Ovary (tissue), 9 donors: ENCODE data around the gene TMIE. TPM values are rescaled to one million over a fixed set of nuclear protein-coding genes. Genes with fewer than 3 reads are reported as not detected.

ENCODE experiments used
- DNase-seq, 5 donors: peaks; one replicate each; pipeline ENCODE4 v3.0.0-alpha.2; 2019 to 2020
- H3K27ac ChIP-seq, 2 donors: fragments of 200-600 bp; one replicate each; pipeline versions ENCODE4 v1.5.1 to v1.8.0; 2019 to 2022
- H3K27me3 ChIP-seq: fragments of 200-600 bp; one replicate; pipeline ENCODE4 v1.8.0; 2022
- H3K36me3 ChIP-seq: fragments of 200-600 bp; sonication (generic); one replicate; pipeline ENCODE4 v1.5.1; 2019
- H3K4me1 ChIP-seq: one replicate; pipeline ENCODE4 v1.8.1; 2013; ENCODE audit warnings: mild to moderate bottlenecking, moderate library complexity; ENCODE audit not compliant: insufficient read depth
- H3K4me3 ChIP-seq: fragments of 200-600 bp; sonication (generic); one replicate; pipeline ENCODE4 v1.5.1; 2017
- H3K9me3 ChIP-seq, 2 donors: fragments of 200-600 bp in 1 of 2; sonication (generic) in 1 of 2; one replicate each; pipeline versions ENCODE4 v1.5.1 to v1.8.1; 2013 to 2019; ENCODE audit warnings: mild to moderate bottlenecking in 1 of 2, moderate library complexity in 1 of 2
- EP300 ChIP-seq: sonication (generic); formaldehyde crosslinking; IDR thresholded peaks from one replicate; pipeline ENCODE4 v1.6.1; 2017; ENCODE audit warnings: antibody characterized with exemption
- POLR2A ChIP-seq: fragments of 450-650 bp; IDR thresholded peaks from one replicate; pipeline ENCODE4 v1.6.1; 2017; ENCODE audit warnings: antibody characterized with exemption, mild to moderate bottlenecking, moderate library complexity
- WGBS, 3 donors: extraction: QIAGEN DNeasy Blood & Tissue Kit in 1 of 3; methylation state at CpG; one replicate each; pipeline versions ENCODE4 v1.1.5 to v1.1.7; 2013 to 2017; 5-methylcytosine and 5-hydroxymethylcytosine counted together
- intact Hi-C, 4 donors: fragments of 100-400 bp; cut with DNase I; formaldehyde crosslinking; loops; one replicate each; pipeline versions ENCODE4 v1.11.0 to v1.15.1; 2022 to 2023
- polyA plus RNA-seq, 2 donors: library from polyadenylated mRNA; stranded (reverse); fragments of 200-250 nt in 1 of 2; fragments of 350-450 nt in 1 of 2; fragmentation: Illumina TruSeq in 1 of 2; extraction: RNeasy Lipid Tissue Mini Kit (QIAGEN cat#74804) in 1 of 2; gene quantifications; one replicate each; pipeline ENCODE4 v1.2.3, GENCODE V29; 2013 to 2014
- total RNA-seq, 7 donors: library from RNA; depleted of rRNA in 2 of 7; stranded (reverse); fragments of >200 nt in 2 of 7; fragmentation: NEBNext Ultra II Directional in 3 of 7; extraction: Animal tissue kit (Norgen Biotek cat#: 25700) in 3 of 7; gene quantifications; one replicate each; pipeline versions ENCODE4 v1.1.0 to v1.2.4, GENCODE V29; 2016 to 2023
- TF ChIP-seq, protein P1 (sequence below), 3 donors: fragments of 450-650 bp in 2 of 3; fragments of 200-600 bp in 1 of 3; IDR thresholded peaks; one replicate each; pipeline versions ENCODE4 v1.5.1 to v1.8.0; 2016 to 2022; ENCODE audit warnings: antibody characterized with exemption in 3 of 3, mild to moderate bottlenecking in 1 of 3
- donor health status: DM: no; HTN: no; CAD: no; lungs with moderate emphysema.
- donor health status: DM: no; HTN: no; CAD: no.
- donor health status: Bipolar disorder and iron deficiency.
- donor health status: DM: yes; HTN: yes; CAD: no.
- donor health status: DM: no; HTN: no; CAD: no.
- donor health status: DM: yes; HTN: yes; CAD: no.

TMIE gene
- total and polyA plus RNA-seq, 9 donors: 0.40 to 2.4 (median 1.0) TPM; not detected in 1

DNA sequence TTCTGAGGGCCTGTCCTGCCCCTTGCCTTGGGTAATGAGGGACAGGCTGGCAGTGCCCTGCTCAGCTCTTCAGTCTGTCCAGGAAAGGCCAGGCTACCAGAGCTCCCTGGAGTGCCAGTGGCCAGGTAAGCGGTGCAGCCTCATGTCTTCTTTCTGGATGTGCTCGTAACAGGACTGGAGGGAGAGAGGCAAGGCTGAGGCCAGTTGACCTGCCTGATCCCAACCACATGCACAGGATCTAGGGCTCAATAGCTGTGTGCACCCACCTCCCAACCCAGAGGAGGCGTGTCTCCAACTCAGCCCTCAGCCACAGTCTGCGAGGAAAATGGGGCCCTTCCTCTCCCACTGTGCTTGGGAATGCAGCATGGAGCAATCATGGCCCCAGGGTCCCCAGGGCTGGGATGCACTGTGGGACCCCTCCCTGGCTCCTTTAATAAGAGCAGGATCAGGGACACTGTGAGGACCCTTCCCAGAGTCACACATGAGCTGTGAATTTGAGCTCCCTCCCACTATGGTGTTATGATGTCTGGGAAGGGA, 30.2 kb upstream of the TMIE start:
- no peaks in the 10 kb centered on the region for H3K36me3 ChIP-seq
- TF ChIP-seq POLR2A (no peak), EP300 (no peak)
- TF ChIP-seq, protein P1, sequence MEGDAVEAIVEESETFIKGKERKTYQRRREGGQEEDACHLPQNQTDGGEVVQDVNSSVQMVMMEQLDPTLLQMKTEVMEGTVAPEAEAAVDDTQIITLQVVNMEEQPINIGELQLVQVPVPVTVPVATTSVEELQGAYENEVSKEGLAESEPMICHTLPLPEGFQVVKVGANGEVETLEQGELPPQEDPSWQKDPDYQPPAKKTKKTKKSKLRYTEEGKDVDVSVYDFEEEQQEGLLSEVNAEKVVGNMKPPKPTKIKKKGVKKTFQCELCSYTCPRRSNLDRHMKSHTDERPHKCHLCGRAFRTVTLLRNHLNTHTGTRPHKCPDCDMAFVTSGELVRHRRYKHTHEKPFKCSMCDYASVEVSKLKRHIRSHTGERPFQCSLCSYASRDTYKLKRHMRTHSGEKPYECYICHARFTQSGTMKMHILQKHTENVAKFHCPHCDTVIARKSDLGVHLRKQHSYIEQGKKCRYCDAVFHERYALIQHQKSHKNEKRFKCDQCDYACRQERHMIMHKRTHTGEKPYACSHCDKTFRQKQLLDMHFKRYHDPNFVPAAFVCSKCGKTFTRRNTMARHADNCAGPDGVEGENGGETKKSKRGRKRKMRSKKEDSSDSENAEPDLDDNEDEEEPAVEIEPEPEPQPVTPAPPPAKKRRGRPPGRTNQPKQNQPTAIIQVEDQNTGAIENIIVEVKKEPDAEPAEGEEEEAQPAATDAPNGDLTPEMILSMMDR (IDR thresholded peaks at IDR 0.05): no peak
- peak in 3 of 5 donors; percentile 4 to 17 (median 6) for DNase-seq
- no peaks in the 10 kb centered on the region for H3K27me3 ChIP-seq
- no peak overlapping the region for H3K4me3 ChIP-seq
- no peaks in the 10 kb centered on the region for H3K4me1 ChIP-seq
- intact Hi-C loops: no loop called here
- H3K9me3 ChIP-seq: no peaks in the 10 kb centered on the region
- H3K27ac ChIP-seq: no peak overlapping the region
- 96 to 100% (median 97%) methylated on average over 4 of the region's 4 CpGs for WGBS, 3 donors

DNA sequence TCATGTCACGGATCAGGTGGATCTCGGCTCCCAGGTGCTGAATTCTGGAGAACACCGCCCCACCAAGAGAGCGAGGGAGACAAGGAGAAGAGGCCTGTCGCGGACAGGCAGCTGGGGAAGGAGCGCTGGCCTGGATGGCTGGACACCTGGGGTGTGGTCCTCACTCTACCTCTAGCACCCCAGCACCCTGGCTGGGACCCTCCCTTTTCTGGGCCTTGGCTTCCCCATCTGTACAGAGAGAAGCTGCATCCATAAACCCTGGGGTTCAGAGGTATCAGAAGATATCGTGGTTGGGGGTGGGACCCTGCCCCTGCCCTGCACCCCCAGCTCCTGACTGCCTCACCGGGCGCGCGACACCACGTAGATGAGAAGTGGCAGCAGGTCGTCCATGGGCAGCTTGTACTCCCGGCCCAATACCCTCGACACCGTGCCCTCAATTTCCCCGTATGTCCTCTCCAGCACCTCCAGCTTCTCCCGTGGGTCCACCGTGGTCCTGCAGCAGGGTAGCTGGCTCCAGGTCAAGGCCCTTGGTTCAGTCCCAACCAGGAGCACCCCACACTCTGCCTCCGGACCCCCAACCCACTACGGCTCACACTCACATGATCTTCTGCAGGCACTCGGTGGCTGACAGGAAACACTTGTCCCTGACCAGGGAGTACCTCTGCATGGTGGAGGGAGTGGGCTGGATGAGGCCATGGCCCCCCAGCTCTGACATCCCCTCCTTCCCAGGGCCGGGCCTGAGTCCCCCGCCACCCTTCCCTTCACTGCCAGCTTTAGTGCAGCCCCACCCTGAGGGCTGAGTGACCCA, 29.4 kb upstream of the TMIE start:
- H3K4me1 ChIP-seq: no peaks in the 10 kb centered on the region
- no peak overlapping the region for H3K27ac ChIP-seq
- H3K36me3 ChIP-seq: no peaks in the 10 kb centered on the region
- TF ChIP-seq EP300 (no peak), POLR2A (no peak)
- TF ChIP-seq, protein P1 (IDR thresholded peaks at IDR 0.05): no peak
- H3K27me3 ChIP-seq: no peaks in the 10 kb centered on the region
- no peak overlapping the region for H3K4me3 ChIP-seq
- no peaks in the 10 kb centered on the region for H3K9me3 ChIP-seq
- 92 to 93% (median 92%) methylated on average over 25 of the region's 25 CpGs for WGBS, 3 donors
- intact Hi-C loops: no loop called here
- peak; percentile 7 to 16 (median 15) for DNase-seq

DNA sequence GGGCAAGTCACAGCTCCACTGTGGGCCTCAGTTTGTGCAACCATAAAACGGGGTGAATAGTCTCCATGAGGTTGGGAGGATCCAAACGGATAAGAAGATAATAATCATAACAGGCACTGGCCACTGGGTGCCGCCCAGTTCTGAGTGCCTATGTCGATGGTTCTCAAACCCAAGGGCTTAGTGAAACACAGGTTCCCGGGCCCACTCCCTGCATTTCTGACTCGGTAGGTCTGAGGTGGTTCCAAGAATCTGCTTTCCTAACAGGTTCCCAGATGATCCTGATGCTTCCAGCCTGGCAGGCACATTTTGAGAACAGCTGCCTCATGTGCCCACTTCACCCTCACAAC, 28.9 kb upstream of the TMIE start:
- 91% methylated on average over 6 of the region's 6 CpGs for WGBS, 3 donors
- Histone ChIP-seq H3K27me3 (no peaks in the 10 kb centered on the region), H3K4me3 (no peak overlapping the region), H3K36me3 (no peaks in the 10 kb centered on the region), H3K4me1 (no peaks in the 10 kb centered on the region), H3K9me3 (no peaks in the 10 kb centered on the region), H3K27ac (no peak overlapping the region)
- intact Hi-C loops: no loop called here
- DNase-seq: peak in 2 of 5 donors; percentile 2
- no peak for TF ChIP-seq POLR2A
- no peak for TF ChIP-seq EP300
- TF ChIP-seq, protein P1 (IDR thresholded peaks at IDR 0.05): no peak

DNA sequence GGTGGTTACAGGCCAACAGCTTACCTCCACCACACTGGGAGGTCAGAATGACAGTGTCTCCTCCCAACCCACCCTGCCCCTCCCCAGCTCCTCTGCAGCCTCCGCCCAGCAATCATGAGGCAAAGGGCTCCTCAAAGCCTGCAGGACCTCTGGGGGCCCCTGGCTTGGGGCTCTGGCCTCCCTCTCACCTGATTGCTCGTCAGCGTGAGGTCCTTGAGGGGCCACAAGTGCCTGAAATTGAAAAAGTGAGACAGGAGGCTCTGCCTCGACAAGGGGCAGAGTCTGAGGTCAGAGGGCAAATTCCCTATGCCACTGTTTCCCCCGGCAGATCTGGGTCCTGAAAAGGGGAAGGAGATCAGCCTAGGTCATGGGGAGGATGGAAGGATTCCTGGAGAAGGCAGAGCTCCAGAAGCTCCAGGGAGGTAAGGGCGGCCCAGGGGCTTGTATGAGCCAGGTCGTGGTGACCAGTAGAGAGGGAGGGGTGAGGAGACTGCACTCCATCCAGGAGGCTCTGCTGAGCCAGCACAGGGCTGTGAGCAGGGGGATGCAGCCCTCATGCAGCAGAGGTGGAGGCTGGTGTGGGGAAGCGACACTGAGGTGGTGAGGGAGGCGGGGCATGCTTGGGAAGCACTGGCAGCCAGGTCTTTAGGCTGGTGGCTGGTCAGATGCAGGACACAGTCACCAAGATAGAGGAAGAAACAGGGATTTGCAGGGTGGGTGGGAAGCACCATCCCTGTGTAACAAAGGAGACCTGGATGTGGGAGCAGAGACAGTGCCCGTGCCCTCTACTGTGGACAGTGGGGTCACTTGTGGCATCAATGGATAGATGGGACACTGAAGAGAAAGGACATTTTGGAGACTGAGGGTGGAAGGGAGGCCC, 27.8 kb upstream of the TMIE start:
- intact Hi-C loops: no loop called here
- DNase-seq: peak in 4 of 5 donors; percentile 4 to 25 (median 8)
- TF ChIP-seq, protein P1 (IDR thresholded peaks at IDR 0.05): no peak
- TF ChIP-seq POLR2A: no peak
- no peak for TF ChIP-seq EP300
- H3K27me3 ChIP-seq: no peaks in the 10 kb centered on the region
- H3K27ac ChIP-seq: no peak overlapping the region
- no peaks in the 10 kb centered on the region for H3K4me1 ChIP-seq
- H3K36me3 ChIP-seq: no peaks in the 10 kb centered on the region
- 72 to 75% (median 73%) methylated on average over 10 of the region's 10 CpGs for WGBS, 3 donors
- H3K4me3 ChIP-seq: no peak overlapping the region
- no peaks in the 10 kb centered on the region for H3K9me3 ChIP-seq
